Measurements from ENCODE around the gene CNIH2. TPM values are rescaled to one million over a fixed set of nuclear protein-coding genes. Genes with fewer than 3 reads are reported as not detected.

Gene CNIH2
- total RNA-seq, 1 donor from 2014 or later, result 21.3 TPM

DNA sequence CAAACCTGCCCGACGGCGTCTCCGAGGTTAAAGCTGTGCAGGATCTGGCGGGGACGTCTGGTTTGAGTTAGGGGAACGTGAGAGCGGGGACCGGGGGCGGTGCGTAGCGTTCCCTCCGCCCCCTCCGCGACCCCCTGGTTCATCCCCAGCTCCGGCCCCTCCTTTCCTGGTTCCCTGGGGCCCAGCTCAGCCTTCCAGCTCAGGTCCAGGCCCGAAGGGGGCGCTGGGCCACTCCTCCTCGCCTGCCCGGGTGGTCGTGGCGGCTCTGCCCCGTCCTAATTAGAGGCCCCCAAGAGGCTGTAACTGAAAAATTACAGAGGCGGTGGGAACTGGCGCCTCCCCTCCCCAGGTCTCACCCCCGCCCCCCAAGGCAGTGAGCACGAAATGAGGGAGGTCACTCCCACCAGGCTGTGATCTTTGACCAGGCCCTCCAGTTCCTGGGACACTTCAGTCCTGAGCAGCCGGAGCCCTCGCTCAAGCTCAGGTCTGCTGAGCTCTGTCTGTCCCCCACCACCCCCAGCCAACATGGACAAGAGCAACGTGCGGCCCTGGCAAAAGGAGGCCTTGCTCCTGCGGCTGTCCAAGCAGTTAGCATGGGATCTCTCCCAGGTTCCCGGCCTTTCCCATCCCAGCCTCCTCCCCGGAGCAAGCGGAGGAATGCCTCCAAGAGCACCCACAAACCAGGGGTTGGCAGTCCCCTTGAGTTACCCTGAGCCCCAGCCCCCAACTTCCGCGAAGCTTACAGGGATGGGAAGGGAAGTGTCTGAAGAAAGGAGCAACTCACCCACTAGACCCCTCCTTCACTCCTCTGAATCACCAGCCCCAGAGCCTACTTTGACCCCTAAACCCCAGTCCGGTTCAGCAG, 35.6 kb downstream of the CNIH2 start:
- no peaks in the 10 kb centered on the region for H3K9me3 Mint-ChIP-seq
- peak overlapping the region; percentile 77 for H3K27ac Mint-ChIP-seq
- peaks cover 9% of the 10 kb centered on the region for H3K27me3 Mint-ChIP-seq
- peaks cover 21% of the 10 kb centered on the region for H3K4me1 Mint-ChIP-seq (ENCODE audit: unreplicated experiment)
- peak; percentile 86 for DNase-seq (ENCODE audit: extremely low spot score, unreplicated experiment)
- TF ChIP-seq, protein P1, sequence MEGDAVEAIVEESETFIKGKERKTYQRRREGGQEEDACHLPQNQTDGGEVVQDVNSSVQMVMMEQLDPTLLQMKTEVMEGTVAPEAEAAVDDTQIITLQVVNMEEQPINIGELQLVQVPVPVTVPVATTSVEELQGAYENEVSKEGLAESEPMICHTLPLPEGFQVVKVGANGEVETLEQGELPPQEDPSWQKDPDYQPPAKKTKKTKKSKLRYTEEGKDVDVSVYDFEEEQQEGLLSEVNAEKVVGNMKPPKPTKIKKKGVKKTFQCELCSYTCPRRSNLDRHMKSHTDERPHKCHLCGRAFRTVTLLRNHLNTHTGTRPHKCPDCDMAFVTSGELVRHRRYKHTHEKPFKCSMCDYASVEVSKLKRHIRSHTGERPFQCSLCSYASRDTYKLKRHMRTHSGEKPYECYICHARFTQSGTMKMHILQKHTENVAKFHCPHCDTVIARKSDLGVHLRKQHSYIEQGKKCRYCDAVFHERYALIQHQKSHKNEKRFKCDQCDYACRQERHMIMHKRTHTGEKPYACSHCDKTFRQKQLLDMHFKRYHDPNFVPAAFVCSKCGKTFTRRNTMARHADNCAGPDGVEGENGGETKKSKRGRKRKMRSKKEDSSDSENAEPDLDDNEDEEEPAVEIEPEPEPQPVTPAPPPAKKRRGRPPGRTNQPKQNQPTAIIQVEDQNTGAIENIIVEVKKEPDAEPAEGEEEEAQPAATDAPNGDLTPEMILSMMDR (conservative IDR thresholded peaks at IDR 0.05), result peak; percentile 52
- no peaks in the 10 kb centered on the region for H3K36me3 Mint-ChIP-seq
- H3K4me3 Mint-ChIP-seq, result peak overlapping the region; percentile 93

DNA sequence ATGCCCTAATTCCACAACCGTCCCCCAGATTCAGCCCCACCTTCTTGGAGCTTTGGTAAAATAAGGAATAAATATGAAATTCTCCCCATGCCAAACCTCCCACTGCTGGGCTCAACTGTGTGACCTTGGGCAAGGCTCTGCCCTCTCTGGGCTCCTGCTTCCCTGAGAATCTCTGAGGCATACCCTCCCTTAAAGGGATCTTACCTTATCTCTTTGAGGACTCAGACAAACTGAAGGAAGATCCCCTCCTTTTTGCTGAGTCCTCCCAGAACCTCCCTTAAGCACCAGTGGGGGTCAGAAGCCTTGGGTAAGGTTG, 36.2 kb downstream of the CNIH2 start:
- H3K4me3 Mint-ChIP-seq, result peak overlapping the region; percentile 93
- peak overlapping the region; percentile 77 for H3K27ac Mint-ChIP-seq

DNA sequence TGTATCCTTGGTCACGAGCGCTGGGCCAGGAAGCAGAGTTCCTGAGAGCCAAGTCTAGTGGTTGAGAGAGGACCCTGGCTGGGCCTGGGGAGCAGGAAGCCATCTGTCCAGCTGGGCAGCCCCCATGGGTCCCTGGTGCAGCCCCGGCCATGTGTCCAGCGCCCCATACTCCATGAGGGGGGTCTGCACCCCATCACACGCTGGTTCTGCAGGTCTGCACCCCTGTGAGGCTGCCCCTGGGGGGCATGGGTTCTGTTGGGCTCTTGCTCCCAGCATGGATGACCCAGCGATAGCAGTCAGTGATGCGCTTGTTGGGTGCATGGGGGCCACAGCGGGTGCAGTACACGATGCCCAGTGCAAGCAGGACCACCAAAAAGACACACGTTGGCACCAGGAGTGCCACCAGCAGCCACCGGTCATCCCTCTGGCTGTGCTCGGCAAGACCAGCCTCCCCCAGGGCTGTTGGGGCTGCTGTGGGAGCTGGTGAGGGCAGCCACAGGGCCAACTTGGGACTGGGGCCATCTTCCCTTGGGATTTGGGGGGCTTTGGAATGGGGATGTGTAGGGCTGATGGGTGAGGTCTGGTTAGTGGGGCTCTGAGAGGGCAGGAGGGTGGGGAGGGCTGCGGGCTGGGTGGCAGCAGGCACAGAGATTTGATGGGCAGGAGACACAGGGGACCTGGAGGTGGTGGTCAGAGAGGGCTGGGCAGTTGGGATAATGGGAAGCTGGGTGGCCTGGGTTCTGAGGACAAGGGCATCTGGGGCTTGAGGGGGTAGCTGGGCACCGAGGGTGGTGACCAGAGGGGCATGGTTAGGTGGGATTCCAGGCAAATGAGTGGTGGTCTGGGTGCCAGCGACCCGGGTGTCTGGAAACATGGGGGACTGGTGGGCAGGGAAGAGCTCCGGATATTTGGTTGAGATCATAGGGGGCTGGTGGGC, 36.9 kb downstream of the CNIH2 start:
- H3K4me3 Mint-ChIP-seq, result peak overlapping the region; percentile 93
- TF ChIP-seq, protein P1 (conservative IDR thresholded peaks at IDR 0.05), result no peak
- H3K4me1 Mint-ChIP-seq (ENCODE audit: unreplicated experiment), result peaks cover 29% of the 10 kb centered on the region
- no peak for DNase-seq (ENCODE audit: extremely low spot score, unreplicated experiment)
- H3K9me3 Mint-ChIP-seq, result peaks cover under 1% of the 10 kb centered on the region
- H3K36me3 Mint-ChIP-seq, result no peaks in the 10 kb centered on the region
- H3K27me3 Mint-ChIP-seq, result peaks cover 3% of the 10 kb centered on the region
- H3K27ac Mint-ChIP-seq, result peak overlapping the region; percentile 40

More for the DNA sequence above, 36.2 kb downstream of the CNIH2 start:
- H3K9me3 Mint-ChIP-seq, result no peaks in the 10 kb centered on the region
- H3K4me1 Mint-ChIP-seq (ENCODE audit: unreplicated experiment), result peaks cover 27% of the 10 kb centered on the region
- H3K27me3 Mint-ChIP-seq, result peaks cover 7% of the 10 kb centered on the region
- H3K36me3 Mint-ChIP-seq, result no peaks in the 10 kb centered on the region
- TF ChIP-seq, protein P1 (conservative IDR thresholded peaks at IDR 0.05), result no peak
- no peak for DNase-seq (ENCODE audit: extremely low spot score, unreplicated experiment)

DNA sequence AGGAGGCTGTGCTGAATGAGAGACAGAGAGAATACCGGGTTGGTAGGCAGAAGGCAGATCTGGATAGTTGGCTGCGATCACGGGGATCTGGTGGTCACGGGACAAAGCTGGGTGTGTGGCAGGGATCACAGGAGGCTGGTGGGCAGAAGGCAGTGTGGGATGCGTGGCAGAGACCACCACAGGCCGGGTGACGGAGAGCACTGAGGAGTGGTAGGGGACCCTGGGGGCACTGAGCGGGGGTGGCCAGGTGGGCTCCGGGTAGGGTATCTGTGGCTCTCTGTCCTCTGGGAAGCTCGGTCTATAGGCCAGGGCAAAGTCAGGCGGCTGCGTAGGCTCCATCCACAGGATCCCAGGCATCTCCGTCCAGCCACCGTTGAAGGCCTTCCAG, 37.5 kb downstream of the CNIH2 start:
- TF ChIP-seq, protein P1 (conservative IDR thresholded peaks at IDR 0.05), result no peak
- DNase-seq (ENCODE audit: extremely low spot score, unreplicated experiment), result no peak
- Mint-ChIP-seq H3K27me3 (peaks cover 3% of the 10 kb centered on the region), H3K36me3 (no peaks in the 10 kb centered on the region), H3K27ac (peak overlapping the region; percentile 40), H3K4me1 (ENCODE audit: unreplicated experiment) (peaks cover 29% of the 10 kb centered on the region), H3K4me3 (peak overlapping the region; percentile 74), H3K9me3 (peaks cover 6% of the 10 kb centered on the region)

DNA sequence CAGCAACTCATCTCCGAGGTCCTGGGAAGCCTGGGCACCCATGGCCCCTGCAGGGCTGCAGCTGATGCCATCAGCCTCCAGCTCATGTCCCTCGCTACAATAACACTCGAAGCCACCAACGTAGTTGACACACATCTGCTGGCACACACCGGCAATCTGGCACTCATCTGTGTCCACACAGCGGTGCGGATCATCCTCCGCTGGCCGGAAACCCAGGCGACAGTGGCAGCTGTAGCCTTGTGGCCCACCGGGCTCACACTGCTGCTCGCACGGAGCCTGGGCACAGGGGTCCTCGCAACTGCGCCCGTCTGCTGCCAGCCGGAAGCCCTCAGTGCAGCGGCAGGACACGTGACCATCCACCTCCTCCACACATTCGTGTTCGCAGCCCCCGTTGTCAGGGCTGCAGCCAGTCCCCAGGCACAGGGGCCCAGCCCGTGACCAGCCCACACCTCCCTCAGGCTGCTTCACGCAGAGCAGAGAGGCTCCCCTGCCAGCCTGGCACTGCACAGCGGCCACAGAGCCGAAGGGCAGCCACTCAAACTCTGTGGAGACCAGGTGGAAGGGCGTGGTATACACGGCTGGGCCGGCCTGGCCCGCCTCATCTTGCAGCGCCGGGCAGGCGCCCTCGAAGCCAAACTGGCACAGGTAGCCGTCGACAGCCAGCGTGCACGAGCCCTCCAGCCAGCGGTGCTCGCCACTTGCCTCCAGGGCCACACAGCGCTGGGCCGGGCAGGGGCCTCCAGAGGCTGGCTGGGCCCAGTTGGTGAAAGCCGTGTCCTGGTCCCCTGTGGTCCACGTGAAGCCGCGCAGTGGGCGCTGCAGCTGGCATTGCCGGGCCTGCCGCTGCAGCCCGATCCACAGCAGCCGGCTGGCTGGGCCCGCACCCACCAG, 38.2 kb downstream of the CNIH2 start:
- peak overlapping the region; percentile 46 for H3K4me3 Mint-ChIP-seq
- H3K9me3 Mint-ChIP-seq, result peaks cover 6% of the 10 kb centered on the region
- H3K27me3 Mint-ChIP-seq, result peaks cover 3% of the 10 kb centered on the region
- TF ChIP-seq, protein P1 (conservative IDR thresholded peaks at IDR 0.05), result no peak
- peaks cover 29% of the 10 kb centered on the region for H3K4me1 Mint-ChIP-seq (ENCODE audit: unreplicated experiment)
- no peak for DNase-seq (ENCODE audit: extremely low spot score, unreplicated experiment)
- H3K27ac Mint-ChIP-seq, result peak overlapping the region; percentile 40
- no peaks in the 10 kb centered on the region for H3K36me3 Mint-ChIP-seq
